Kidney (tissue), 14 donors: ENCODE results near the gene PNPLA5. TPM values are rescaled to one million over a fixed set of nuclear protein-coding genes. Genes with fewer than 3 reads are reported as not detected.

ENCODE experiments used
- DNase-seq, 5 donors: peaks; one replicate each; pipeline ENCODE4 v3.0.0-alpha.2; 2013 to 2020
- FAIRE-seq: peaks from 2 replicates; lab custom pipeline; 2012; peaks lifted over from hg19 to GRCh38; lab: Jason Lieb, UNC
- H3K27ac ChIP-seq, 2 donors: one replicate each; pipeline ENCODE4 v1.7.0; 2013; ENCODE audit warnings: low read depth in 2 of 2, low read length in 2 of 2, inconsistent platforms in 1 of 2
- H3K27me3 ChIP-seq: one replicate; pipeline ENCODE4 v1.7.1; 2013; ENCODE audit warnings: low read length, inconsistent platforms; ENCODE audit not compliant: control insufficient read depth, insufficient read depth
- H3K36me3 ChIP-seq, 3 donors: one replicate each; pipeline versions ENCODE4 v1.7.0 to v1.7.1; 2013; ENCODE audit warnings: low read length in 3 of 3, control low read depth in 1 of 3, inconsistent platforms in 1 of 3; ENCODE audit not compliant: insufficient read depth in 3 of 3, control insufficient read depth in 2 of 3
- H3K4me1 ChIP-seq, 3 donors: one replicate each; pipeline versions ENCODE4 v1.7.0 to v1.7.1; 2013; ENCODE audit warnings: low read length in 3 of 3, inconsistent platforms in 1 of 3, low read depth in 1 of 3; ENCODE audit not compliant: control insufficient read depth in 2 of 3, insufficient read depth in 2 of 3
- H3K4me3 ChIP-seq, 3 donors: one replicate each; pipeline versions ENCODE4 v1.7.0 to v1.8.1; 2013; ENCODE audit warnings: low read length in 3 of 3, control low read depth in 1 of 3, inconsistent platforms in 1 of 3
- H3K9ac ChIP-seq, 3 donors: one replicate each; pipeline versions ENCODE4 v1.7.0 to v1.7.1; 2013; ENCODE audit warnings: low read length in 3 of 3, control low read depth in 1 of 3, inconsistent platforms in 1 of 3
- H3K9me3 ChIP-seq, 3 donors: one replicate each; pipeline versions ENCODE4 v1.7.0 to v1.7.1; 2013; ENCODE audit warnings: low read length in 3 of 3, control low read depth in 1 of 3, inconsistent platforms in 1 of 3; ENCODE audit not compliant: control insufficient read depth in 2 of 3, insufficient read depth in 1 of 3
- intact Hi-C: fragments of 100-400 bp; cut with DNase I; formaldehyde crosslinking; loops from one replicate; pipeline ENCODE4 v1.11.1; 2022
- polyA plus RNA-seq: library from polyadenylated mRNA; stranded (reverse); fragments of 350-450 nt; fragmentation: Illumina TruSeq; extraction: RNeasy Lipid Tissue Mini Kit (QIAGEN cat#74804); gene quantifications from one replicate; pipeline ENCODE4 v1.2.3, GENCODE V29; 2014; ENCODE audit warnings: low read depth, low replicate concordance; ENCODE audit not compliant: insufficient read depth
- total RNA-seq: library from RNA; stranded (reverse); fragmentation: NEBNext Ultra II Directional; extraction: Animal tissue kit (Norgen Biotek cat#: 25700); gene quantifications from one replicate; pipeline ENCODE4 v1.2.1, GENCODE V29; 2021
- TF ChIP-seq, protein P1 (sequence below): IDR thresholded peaks from 3 replicates; pipeline ENCODE4 v1.5.1; 2012; ENCODE audit warnings: mild to moderate bottlenecking, moderate library complexity, borderline replicate concordance; ENCODE audit not compliant: insufficient read depth; ENCODE audit errors: extremely low read depth
- donor health status: control.
- donor health status: control.
- donor health status: control.
- donor health status: control.
- donor health status: control.
- donor health status: DM: yes; HTN: yes; CAD: no.
- donor health status: Normal renal cell carcinoma (clear cell type).

Gene PNPLA5
- total and polyA plus RNA-seq, 2 donors from 2014 or later, result not detected

GRCh38 chr22:43882122-43882767, 9.6 kb downstream of the PNPLA5 start:
- DNase-seq, result peak in 2 of 5 donors; percentile 11 to 38
- intact Hi-C loops, result no loop called here

DNA sequence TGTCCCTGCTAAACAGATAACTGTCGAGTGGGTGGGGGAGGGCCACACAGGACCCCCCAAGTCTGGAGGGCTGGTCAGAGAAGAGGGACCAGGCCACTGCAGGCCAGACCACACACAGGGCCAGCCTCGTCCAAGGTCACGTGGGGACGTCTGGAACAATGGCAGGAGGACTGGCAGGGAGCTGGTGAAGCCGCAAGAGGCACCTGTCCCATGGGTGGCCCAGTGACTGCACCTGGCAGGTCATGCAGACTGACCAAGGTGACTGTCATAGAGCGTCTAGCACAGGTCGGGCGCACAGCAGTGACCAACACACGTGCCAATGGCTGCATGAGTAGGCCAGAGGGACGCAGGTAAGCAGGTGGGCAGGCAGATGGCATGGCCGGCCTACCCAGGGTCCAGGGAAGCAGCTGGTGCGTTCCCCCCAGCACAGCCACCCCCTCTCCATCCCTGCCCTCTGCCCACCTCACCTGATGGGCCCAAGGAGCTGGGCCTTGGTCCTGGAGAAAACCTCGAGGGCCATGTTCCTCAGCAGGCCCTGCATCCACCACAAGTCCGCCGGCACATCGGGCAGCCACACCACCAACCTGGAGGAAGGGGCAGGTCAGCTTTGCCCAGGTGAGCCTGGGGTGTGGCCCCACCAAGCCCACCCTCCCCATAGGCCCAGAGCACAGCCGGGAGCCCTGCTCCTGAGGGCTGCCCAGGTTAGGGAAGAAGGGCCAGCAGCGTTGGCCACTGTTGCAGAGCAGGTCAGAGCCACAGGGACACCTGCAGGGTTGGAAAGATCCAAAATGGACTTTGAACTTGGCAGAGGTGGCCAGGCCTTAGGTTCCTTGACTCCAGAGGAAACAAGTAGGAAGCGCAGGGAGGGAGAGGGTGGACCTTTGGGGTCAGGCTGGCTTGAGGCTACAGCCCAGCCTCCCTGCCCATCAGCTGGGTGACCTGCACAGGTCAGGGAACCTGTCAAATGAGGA, 10.4 kb downstream of the PNPLA5 start:
- Histone ChIP-seq H3K9me3 (no peaks in the 10 kb centered on the region), H3K9ac (no peak overlapping the region), H3K36me3 (no peaks in the 10 kb centered on the region), H3K4me1 (no peaks in the 10 kb centered on the region), H3K27me3 (no peaks in the 10 kb centered on the region), H3K4me3 (no peak overlapping the region), H3K27ac (no peak overlapping the region)
- TF ChIP-seq, protein P1, sequence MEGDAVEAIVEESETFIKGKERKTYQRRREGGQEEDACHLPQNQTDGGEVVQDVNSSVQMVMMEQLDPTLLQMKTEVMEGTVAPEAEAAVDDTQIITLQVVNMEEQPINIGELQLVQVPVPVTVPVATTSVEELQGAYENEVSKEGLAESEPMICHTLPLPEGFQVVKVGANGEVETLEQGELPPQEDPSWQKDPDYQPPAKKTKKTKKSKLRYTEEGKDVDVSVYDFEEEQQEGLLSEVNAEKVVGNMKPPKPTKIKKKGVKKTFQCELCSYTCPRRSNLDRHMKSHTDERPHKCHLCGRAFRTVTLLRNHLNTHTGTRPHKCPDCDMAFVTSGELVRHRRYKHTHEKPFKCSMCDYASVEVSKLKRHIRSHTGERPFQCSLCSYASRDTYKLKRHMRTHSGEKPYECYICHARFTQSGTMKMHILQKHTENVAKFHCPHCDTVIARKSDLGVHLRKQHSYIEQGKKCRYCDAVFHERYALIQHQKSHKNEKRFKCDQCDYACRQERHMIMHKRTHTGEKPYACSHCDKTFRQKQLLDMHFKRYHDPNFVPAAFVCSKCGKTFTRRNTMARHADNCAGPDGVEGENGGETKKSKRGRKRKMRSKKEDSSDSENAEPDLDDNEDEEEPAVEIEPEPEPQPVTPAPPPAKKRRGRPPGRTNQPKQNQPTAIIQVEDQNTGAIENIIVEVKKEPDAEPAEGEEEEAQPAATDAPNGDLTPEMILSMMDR, result no peak
- DNase-seq, result peak in 2 of 5 donors; percentile 19 to 58
- FAIRE-seq, result no peak
- intact Hi-C loops, result no loop called here

More at GRCh38 chr22:43882122-43882767, 9.6 kb downstream of the PNPLA5 start:
- TF ChIP-seq, protein P1, result no peak
- Histone ChIP-seq H3K9ac (no peak overlapping the region), H3K4me3 (no peak overlapping the region), H3K4me1 (no peaks in the 10 kb centered on the region), H3K36me3 (no peaks in the 10 kb centered on the region), H3K27ac (no peak overlapping the region), H3K9me3 (no peaks in the 10 kb centered on the region), H3K27me3 (no peaks in the 10 kb centered on the region)
- FAIRE-seq, result no peak

- intact Hi-C loops, result no loop called here
- no peaks in the 10 kb centered on the region for H3K27me3 ChIP-seq
- H3K36me3 ChIP-seq, result no peaks in the 10 kb centered on the region
- no peak overlapping the region for H3K4me3 ChIP-seq
- no peak overlapping the region for H3K9ac ChIP-seq
- H3K4me1 ChIP-seq, result no peaks in the 10 kb centered on the region
- no peaks in the 10 kb centered on the region for H3K9me3 ChIP-seq
- no peak for FAIRE-seq
- TF ChIP-seq, protein P1, result no peak
- no peak overlapping the region for H3K27ac ChIP-seq
- DNase-seq, result peak in 2 of 5 donors; percentile 25 to 31
Measured at GRCh38 chr22:43880541-43880991, 11.2 kb downstream of the PNPLA5 start.
